ENCODE results near the gene EEF2K. TPM values are rescaled to one million over a fixed set of nuclear protein-coding genes. Genes with fewer than 3 reads are reported as not detected.

The EEF2K gene
- total and polyA plus RNA-seq, 2 of the 13 experiments (the other 11 are each of a cell fraction or from before 2014, with no cell fraction given): 22.0 to 23.8 TPM

DNA sequence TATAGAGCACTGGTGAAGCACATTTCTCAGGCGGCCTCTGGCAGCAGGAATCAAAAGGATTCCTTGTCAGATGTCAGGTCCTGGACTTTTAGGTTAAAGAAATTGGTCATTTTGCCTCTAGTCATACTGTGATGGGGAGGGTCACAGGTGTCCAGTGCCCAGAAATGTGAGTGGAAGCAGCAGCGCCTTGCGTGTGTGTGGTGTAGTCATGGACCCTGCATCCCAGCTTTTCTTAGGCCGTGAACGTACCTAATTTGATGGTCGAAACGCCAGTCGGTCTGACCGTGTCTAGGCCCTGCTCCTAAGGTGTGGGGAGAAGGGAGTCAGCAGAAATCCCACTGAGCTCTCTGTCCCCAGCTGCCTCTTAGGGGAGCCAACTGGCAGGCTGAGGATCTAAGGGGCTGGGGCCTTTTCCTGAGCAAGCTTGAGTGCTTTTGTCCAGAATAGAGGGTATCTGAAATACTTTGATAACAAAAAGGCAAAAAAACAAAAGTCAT lies 123.2 kb downstream of the EEF2K start (continued):
- TF ChIP-seq ZNF318 (CRISPR knock-in tag; IDR thresholded peaks at IDR 0.05): 0 out of 2 replicates have a peak, but pooled peaks have one; percentile 15
- TF ChIP-seq NONO (IDR thresholded peaks at IDR 0.05): no peak
- no peak for TF ChIP-seq NONO (CRISPR knock-in tag; conservative IDR thresholded peaks at IDR 0.05)
- TF ChIP-seq KLF6 (CRISPR knock-in tag; IDR thresholded peaks at IDR 0.05): no peak
- TF ChIP-seq RBM22 (optimal IDR thresholded peaks at IDR 0.05; ENCODE audit: low read length): peak; percentile 74
- TF ChIP-seq TSC22D2 (CRISPR knock-in tag; IDR thresholded peaks at IDR 0.05; ENCODE audit: borderline replicate concordance): no peak
- TF ChIP-seq FOXC1 (CRISPR knock-in tag; IDR thresholded peaks at IDR 0.05; ENCODE audit: borderline replicate concordance): no peak
- TF ChIP-seq MATR3 (CRISPR knock-in tag; IDR thresholded peaks at IDR 0.05): no peak
- peak; percentile 10; the same call in 1 of the 2 replicates for TF ChIP-seq POLR2AphosphoS5 (IDR thresholded peaks at IDR 0.05; ENCODE audit: low read depth, low read length)
- no peak for TF ChIP-seq SSRP1 (CRISPR knock-in tag; IDR thresholded peaks at IDR 0.05)
- TF ChIP-seq, protein P1, sequence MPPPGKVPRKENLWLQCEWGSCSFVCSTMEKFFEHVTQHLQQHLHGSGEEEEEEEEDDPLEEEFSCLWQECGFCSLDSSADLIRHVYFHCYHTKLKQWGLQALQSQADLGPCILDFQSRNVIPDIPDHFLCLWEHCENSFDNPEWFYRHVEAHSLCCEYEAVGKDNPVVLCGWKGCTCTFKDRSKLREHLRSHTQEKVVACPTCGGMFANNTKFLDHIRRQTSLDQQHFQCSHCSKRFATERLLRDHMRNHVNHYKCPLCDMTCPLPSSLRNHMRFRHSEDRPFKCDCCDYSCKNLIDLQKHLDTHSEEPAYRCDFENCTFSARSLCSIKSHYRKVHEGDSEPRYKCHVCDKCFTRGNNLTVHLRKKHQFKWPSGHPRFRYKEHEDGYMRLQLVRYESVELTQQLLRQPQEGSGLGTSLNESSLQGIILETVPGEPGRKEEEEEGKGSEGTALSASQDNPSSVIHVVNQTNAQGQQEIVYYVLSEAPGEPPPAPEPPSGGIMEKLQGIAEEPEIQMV (CRISPR knock-in tag; IDR thresholded peaks at IDR 0.05; ENCODE audit: low read depth): no peak
- TF ChIP-seq ZFP91 (CRISPR knock-in tag; IDR thresholded peaks at IDR 0.05; ENCODE audit: borderline replicate concordance): 0 out of 2 replicates have a peak, but pooled peaks have one; percentile 23
- TF ChIP-seq SCMH1 (CRISPR knock-in tag; IDR thresholded peaks at IDR 0.05; ENCODE audit: borderline replicate concordance): no peak
- TF ChIP-seq ZNF800 (CRISPR knock-in tag; IDR thresholded peaks at IDR 0.05): no peak
- TF ChIP-seq, protein P2, sequence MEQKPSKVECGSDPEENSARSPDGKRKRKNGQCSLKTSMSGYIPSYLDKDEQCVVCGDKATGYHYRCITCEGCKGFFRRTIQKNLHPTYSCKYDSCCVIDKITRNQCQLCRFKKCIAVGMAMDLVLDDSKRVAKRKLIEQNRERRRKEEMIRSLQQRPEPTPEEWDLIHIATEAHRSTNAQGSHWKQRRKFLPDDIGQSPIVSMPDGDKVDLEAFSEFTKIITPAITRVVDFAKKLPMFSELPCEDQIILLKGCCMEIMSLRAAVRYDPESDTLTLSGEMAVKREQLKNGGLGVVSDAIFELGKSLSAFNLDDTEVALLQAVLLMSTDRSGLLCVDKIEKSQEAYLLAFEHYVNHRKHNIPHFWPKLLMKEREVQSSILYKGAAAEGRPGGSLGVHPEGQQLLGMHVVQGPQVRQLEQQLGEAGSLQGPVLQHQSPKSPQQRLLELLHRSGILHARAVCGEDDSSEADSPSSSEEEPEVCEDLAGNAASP (CRISPR knock-in tag; IDR thresholded peaks at IDR 0.05; ENCODE audit: borderline replicate concordance): no peak

All from HepG2 (cell line).